HG03432 (cell line): ENCODE data around the gene MRPL53.
A peak's percentile ranks its signal among the peaks of the same experiment; 100 is the strongest.
"Not testable (repeated sequence)": the region's sequence is repeated elsewhere in the genome, so short reads cannot be mapped to it uniquely, and the experiment has no call there.

Experiments used
- ATAC-seq: cut with Tn5 transposase; IDR thresholded peaks from one replicate; pipeline ENCODE4 v1.9.1; 2021; ENCODE audit warnings: mild to moderate bottlenecking, moderate library complexity; ENCODE audit not compliant: unreplicated experiment

The MRPL53 gene

GRCh38 chr2:74502720-74503505 is 30.4 kb upstream of the MRPL53 start:
- peak; percentile 47 for ATAC-seq

GRCh38 chr2:74502147-74502719 is 29.8 kb upstream of the MRPL53 start:
- no peak for ATAC-seq

GRCh38 chr2:74501335-74502071 is 29.0 kb upstream of the MRPL53 start:
- ATAC-seq = no peak

GRCh38 chr2:74500578-74500946 is 28.1 kb upstream of the MRPL53 start:
- ATAC-seq = no peak

- ATAC-seq = no peak
These were observed 27.6 kb upstream of the MRPL53 start for GRCh38 chr2:74499940-74500577.

- no peak for ATAC-seq
These were observed 26.9 kb upstream of the MRPL53 start, which contains the start of gene LBX2 for GRCh38 chr2:74499267-74499939. TSS of gene LBX2 (minus strand) at chr2:74499603. CDS start at chr2:74499537, 66 bp downstream.

GRCh38 chr2:74498500-74499266 is 26.2 kb upstream of the MRPL53 start:
- no peak for ATAC-seq

GRCh38 chr2:74497777-74498499 is 25.5 kb upstream of the MRPL53 start:
- peak; percentile 39 for ATAC-seq

GRCh38 chr2:74496997-74497776 is 24.7 kb upstream of the MRPL53 start:
- ATAC-seq = no peak

- no peak for ATAC-seq
These were observed 23.0 kb upstream of the MRPL53 start for GRCh38 chr2:74495440-74495839.

GRCh38 chr2:74493546-74493945 is 21.1 kb upstream of the MRPL53 start:
- ATAC-seq = no peak

GRCh38 chr2:74491648-74492544 is 19.4 kb upstream of the MRPL53 start:
- ATAC-seq = no peak

- ATAC-seq = no peak
These were observed 17.4 kb upstream of the MRPL53 start for GRCh38 chr2:74489906-74490305.

GRCh38 chr2:74488643-74489481 is 16.4 kb upstream of the MRPL53 start:
- ATAC-seq = no peak

GRCh38 chr2:74486141-74486540 is 13.7 kb upstream of the MRPL53 start:
- ATAC-seq = no peak

GRCh38 chr2:74483675-74484164 is 11.2 kb upstream of the MRPL53 start:
- ATAC-seq = not testable (repeated sequence)
